CD14-positive monocyte (primary cell): ENCODE results near the gene PLCB1. TPM values are rescaled to one million over a fixed set of nuclear protein-coding genes. Genes with fewer than 3 reads are reported as not detected.

Experiments used
- DNase-seq, 3 donors: peaks; one replicate each; pipeline ENCODE4 v3.0.0-alpha.2; 2011 to 2022
- H2AFZ ChIP-seq: 2 replicates; pipeline ENCODE4 v1.6.0; 2012; ENCODE audit warnings: mild to moderate bottlenecking, low read depth, low read length, inconsistent platforms; ENCODE audit not compliant: insufficient read depth, poor library complexity, severe bottlenecking
- H3K27ac ChIP-seq, 2 donors: 1 replicate in 1 of 2; 2 replicates in 1 of 2; pipeline ENCODE4 v1.5.1; 2012 to 2013; ENCODE audit warnings: low read length in 2 of 2, control low read depth in 1 of 2, inconsistent platforms in 1 of 2, low read depth in 1 of 2, mild to moderate bottlenecking in 1 of 2
- H3K27me3 ChIP-seq, 2 donors: one replicate each; pipeline versions ENCODE4 v1.6.0 to v1.6.1; 2011 to 2013; ENCODE audit warnings: low read length in 2 of 2; ENCODE audit not compliant: control insufficient read depth in 2 of 2, insufficient read depth in 2 of 2
- H3K36me3 ChIP-seq, 2 donors: replicated peaks in 1 of 2; 1 replicate in 1 of 2; 2 replicates in 1 of 2; pipeline versions ENCODE4 v1.5.1 to v1.6.1; 2012 to 2013; ENCODE audit warnings: low read length in 2 of 2, control low read depth in 1 of 2, inconsistent platforms in 1 of 2, mild to moderate bottlenecking in 1 of 2; ENCODE audit not compliant: insufficient read depth in 2 of 2, control insufficient read depth in 1 of 2
- H3K4me1 ChIP-seq, 2 donors: 1 replicate in 1 of 2; 2 replicates in 1 of 2; pipeline versions ENCODE4 v1.5.1 to v1.6.1; 2012 to 2013; ENCODE audit warnings: low read length in 2 of 2, control low read depth in 1 of 2, inconsistent platforms in 1 of 2, mild to moderate bottlenecking in 1 of 2, moderate library complexity in 1 of 2; ENCODE audit not compliant: insufficient read depth in 2 of 2, control insufficient read depth in 1 of 2
- H3K4me2 ChIP-seq: replicated peaks from 2 replicates; pipeline ENCODE3; 2012; ENCODE audit warnings: low read length, moderate library complexity, mild to moderate bottlenecking; ENCODE audit not compliant: poor library complexity, severe bottlenecking; ENCODE audit errors: extremely low read depth
- H3K4me3 ChIP-seq, 3 experiments: fragments of 200-600 bp in 1 of 3; sonication (generic) in 1 of 3; replicated peaks in 1 of 3; 1 replicate in 2 of 3; 2 replicates in 1 of 3; pipeline ENCODE4 v1.5.1; 2011 to 2013; ENCODE audit warnings: low read length in 3 of 3, mild to moderate bottlenecking in 3 of 3, control low read depth in 2 of 3, low read depth in 2 of 3, inconsistent platforms in 1 of 3, moderate library complexity in 1 of 3
- H3K79me2 ChIP-seq: 2 replicates; pipeline ENCODE4 v1.6.0; 2012; ENCODE audit warnings: mild to moderate bottlenecking, control low read depth, inconsistent platforms, low read length, moderate library complexity; ENCODE audit not compliant: insufficient read depth
- H3K9ac ChIP-seq: 2 replicates; pipeline ENCODE4 v1.6.0; 2017; ENCODE audit warnings: low read length, mild to moderate bottlenecking; ENCODE audit not compliant: insufficient read depth, poor library complexity, severe bottlenecking
- H3K9me3 ChIP-seq, 2 donors: replicated peaks in 1 of 2; 1 replicate in 1 of 2; 2 replicates in 1 of 2; pipeline versions ENCODE4 v1.5.1 to v1.6.1; 2012 to 2013; ENCODE audit warnings: low read length in 2 of 2, control low read depth in 1 of 2; ENCODE audit not compliant: control insufficient read depth in 1 of 2, insufficient read depth in 1 of 2
- H4K20me1 ChIP-seq: 2 replicates; pipeline ENCODE4 v1.6.0; 2012; ENCODE audit warnings: mild to moderate bottlenecking, low read length, control low read depth, moderate library complexity; ENCODE audit not compliant: insufficient read depth
- H3K27ac Mint-ChIP-seq, 7 donors: one replicate each; pipeline ENCODE4 v1.8.0; 2020; ENCODE audit warnings: mild to moderate bottlenecking in 7 of 7, mixed read lengths in 7 of 7, moderate library complexity in 6 of 7, inconsistent platforms in 2 of 7
- H3K27me3 Mint-ChIP-seq, 3 donors: one replicate each; pipeline ENCODE4 v1.8.0; 2021 to 2022; ENCODE audit warnings: low read depth in 3 of 3, mild to moderate bottlenecking in 3 of 3, mixed read lengths in 3 of 3, moderate library complexity in 3 of 3, inconsistent platforms in 1 of 3
- H3K36me3 Mint-ChIP-seq, 2 donors: one replicate each; pipeline ENCODE4 v1.8.0; 2020; ENCODE audit warnings: mixed read lengths in 2 of 2, inconsistent platforms in 1 of 2, mild to moderate bottlenecking in 1 of 2
- H3K4me1 Mint-ChIP-seq: one replicate; pipeline ENCODE4 v1.8.0; 2020; ENCODE audit warnings: mild to moderate bottlenecking, mixed read lengths
- H3K4me3 Mint-ChIP-seq, 2 donors: one replicate each; pipeline ENCODE4 v1.8.0; 2020; ENCODE audit warnings: mild to moderate bottlenecking in 2 of 2, mixed read lengths in 2 of 2, moderate library complexity in 1 of 2
- H3K9me3 Mint-ChIP-seq, 7 donors: one replicate each; pipeline ENCODE4 v1.8.0; 2020 to 2022; ENCODE audit warnings: mixed read lengths in 7 of 7, mild to moderate bottlenecking in 6 of 7, moderate library complexity in 6 of 7, inconsistent platforms in 2 of 7
- CTCF ChIP-seq: fragments of 200-600 bp; IDR thresholded peaks from one replicate; pipeline ENCODE4 v1.8.0; 2022; ENCODE audit warnings: antibody characterized with exemption, mild to moderate bottlenecking
- WGBS: methylation state at CpG from one replicate; pipeline ENCODE4 v1.1.5; 2013; ENCODE audit warnings: missing lambda C conversion rate; ENCODE audit not compliant: insufficient coverage; 5-methylcytosine and 5-hydroxymethylcytosine counted together
- intact Hi-C, 2 donors: fragments of 100-400 bp; cut with micrococcal nuclease; formaldehyde crosslinking; loops; one replicate each; pipeline versions ENCODE4 v1.15.0 to v1.15.1; 2023
- polyA plus RNA-seq, 3 donors: library from polyadenylated mRNA; depleted of rRNA in 1 of 3; unstranded in 2 of 3; stranded (reverse) in 1 of 3; fragments of 300-500 nt in 2 of 3; fragments of >200 nt in 1 of 3; fragmentation: Illumina TruSeq in 2 of 3; gene quantifications; 1 replicate in 2 of 3; 2 replicates in 1 of 3; pipeline ENCODE4 v1.2.3, GENCODE V29; 2012 to 2021

Gene PLCB1
- polyA plus RNA-seq, 3 donors: 8.6 to 16.4 (median 13.2) TPM

GRCh38 chr20:8879669-8880068 lies 747.6 kb downstream of the PLCB1 start:
- Histone ChIP-seq H3K4me2 (no peak overlapping the region), H3K36me3 (no peaks in the 10 kb centered on the region), H3K79me2 (no peaks in the 10 kb centered on the region), H2AFZ (no peak overlapping the region), H3K27me3 (no peaks in the 10 kb centered on the region), H3K4me1 (no peaks in the 10 kb centered on the region), H3K9me3 (no peaks in the 10 kb centered on the region), H4K20me1 (no peaks in the 10 kb centered on the region), H3K9ac (no peak overlapping the region), H3K27ac (no peak overlapping the region), H3K4me3 (no peak overlapping the region)
- intact Hi-C loops: no loop called here
- Mint-ChIP-seq H3K27ac (peak overlapping the region in 2 of 7 donors; percentile 60 to 85), H3K4me1 (no peaks in the 10 kb centered on the region), H3K36me3 (peaks cover 5 to 6% of the 10 kb centered on the region in 2 donors), H3K9me3 (peaks cover 0 to 1% (median 0%) of the 10 kb centered on the region in 7 donors), H3K27me3 (peaks cover 0 to 3% (median 0%) of the 10 kb centered on the region in 3 donors), H3K4me3 (no peak overlapping the region)
- TF ChIP-seq CTCF: no peak
- WGBS: 100% methylated on average over 2 of the region's 2 CpGs
- no peak for DNase-seq

GRCh38 chr20:8880085-8880853 lies 748.2 kb downstream of the PLCB1 start:
- H3K9me3 Mint-ChIP-seq: peaks cover 0 to 1% (median 0%) of the 10 kb centered on the region in 7 donors
- Histone ChIP-seq H3K36me3 (no peaks in the 10 kb centered on the region), H2AFZ (no peak overlapping the region), H3K4me2 (no peak overlapping the region), H3K79me2 (no peaks in the 10 kb centered on the region), H3K4me3 (no peak overlapping the region), H3K9ac (no peak overlapping the region), H3K27ac (no peak overlapping the region), H3K9me3 (no peaks in the 10 kb centered on the region), H4K20me1 (no peaks in the 10 kb centered on the region), H3K4me1 (no peaks in the 10 kb centered on the region), H3K27me3 (no peaks in the 10 kb centered on the region)
- peaks cover 0 to 3% (median 0%) of the 10 kb centered on the region in 3 donors for H3K27me3 Mint-ChIP-seq
- H3K36me3 Mint-ChIP-seq: peaks cover 5 to 6% of the 10 kb centered on the region in 2 donors
- no CpG with 5 or more reads among the region's 5 CpGs for WGBS
- DNase-seq: no peak
- peak overlapping the region in 2 of 7 donors; percentile 1 to 85 for H3K27ac Mint-ChIP-seq
- intact Hi-C loops: no loop called here
- no peak for TF ChIP-seq CTCF
- H3K4me3 Mint-ChIP-seq: no peak overlapping the region
- no peaks in the 10 kb centered on the region for H3K4me1 Mint-ChIP-seq
